Measurements from ENCODE around the gene TIMELESS.
"Not testable (repeated sequence)": the region's sequence is repeated elsewhere in the genome, so short reads cannot be mapped to it uniquely, and the experiment has no call there.

Gene TIMELESS

GRCh38 chr12:56401125-56401524 lies 48.1 kb downstream of the TIMELESS start:
- not testable (repeated sequence) for DNase-seq

- DNase-seq = not testable (repeated sequence)
Measured at GRCh38 chr12:56399466-56399865, 49.8 kb downstream of the TIMELESS start.

GRCh38 chr12:56398324-56398723 lies 50.9 kb downstream of the TIMELESS start:
- no peak for DNase-seq

- DNase-seq = no peak
Measured at GRCh38 chr12:56392331-56392730, 56.9 kb downstream of the TIMELESS start.

GRCh38 chr12:56391721-56392120 lies 57.5 kb downstream of the TIMELESS start:
- no peak for DNase-seq

- no peak for DNase-seq
Measured at GRCh38 chr12:56389412-56389811, 59.8 kb downstream of the TIMELESS start.

- no peak for DNase-seq
Measured at GRCh38 chr12:56387152-56387736, 62.0 kb downstream of the TIMELESS start.

- no peak for DNase-seq
Measured at GRCh38 chr12:56385873-56386272, 63.4 kb downstream of the TIMELESS start.

- DNase-seq = no peak
Measured at GRCh38 chr12:56382611-56383010, 66.6 kb downstream of the TIMELESS start.

- DNase-seq = no peak
Measured at GRCh38 chr12:56377989-56378316, 71.3 kb downstream of the TIMELESS start.

- no peak for DNase-seq
Measured at GRCh38 chr12:56377310-56377988, 71.8 kb downstream of the TIMELESS start.

GRCh38 chr12:56375598-56376434 lies 73.4 kb downstream of the TIMELESS start:
- DNase-seq = no peak

- no peak for DNase-seq
Measured at GRCh38 chr12:56374726-56375597, 74.3 kb downstream of the TIMELESS start.

- no peak for DNase-seq
Measured at GRCh38 chr12:56373515-56373914, 75.7 kb downstream of the TIMELESS start.

- no peak for DNase-seq
Measured at GRCh38 chr12:56366948-56367347, 82.3 kb downstream of the TIMELESS start.
